Stimulated activated CD8-positive, alpha-beta memory T cell treated with anti-CD3 and anti-CD28 coated beads, Interleukin-12 subunit alpha, Interleukin-12 subunit beta, amount 100 ng/mL, for 4 hours (primary cell): ENCODE results near the gene SLC25A47.
"Not testable (repeated sequence)": the region's sequence is repeated elsewhere in the genome, so short reads cannot be mapped to it uniquely, and the experiment has no call there.

ENCODE experiments used
- DNase-seq: peaks from one replicate; pipeline ENCODE4 v3.0.0-alpha.2; 2020; ENCODE audit warnings: low read depth

The SLC25A47 gene

DNA sequence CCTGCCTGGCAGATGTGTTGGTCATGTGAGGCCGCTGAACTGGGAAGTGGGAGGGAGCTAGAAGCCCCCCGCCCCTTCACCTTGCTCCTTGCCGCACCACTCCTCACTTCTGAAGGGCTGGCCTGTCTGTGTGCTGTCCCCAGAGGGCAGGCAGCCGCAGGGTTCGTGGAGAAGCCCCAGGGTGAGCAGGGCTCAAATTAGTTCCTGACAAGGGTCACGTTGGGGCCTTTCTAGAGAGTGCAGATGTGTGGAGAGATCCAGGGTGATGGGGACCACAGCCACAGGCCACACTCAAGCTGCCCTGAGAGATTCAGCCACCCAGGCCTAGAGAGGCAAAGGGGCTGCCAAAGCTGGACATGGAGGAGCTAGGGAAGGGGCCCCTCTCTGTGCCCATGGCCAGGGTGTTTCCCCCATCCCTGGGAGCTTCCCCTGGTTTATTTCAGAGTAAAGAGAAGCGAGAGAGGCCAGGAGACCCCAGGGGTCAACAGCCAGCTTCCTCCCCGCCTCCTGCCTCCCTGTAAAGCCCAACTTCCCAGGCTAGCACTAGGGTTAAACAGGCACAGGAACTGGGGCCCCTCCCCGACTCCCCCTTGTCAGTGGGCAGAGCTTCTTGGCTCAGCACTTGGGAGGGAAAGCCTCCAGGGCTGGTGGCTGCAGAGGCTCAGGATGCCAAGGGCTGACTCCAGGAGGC is 33.1 kb upstream of the SLC25A47 start:
- no peak for DNase-seq

DNA sequence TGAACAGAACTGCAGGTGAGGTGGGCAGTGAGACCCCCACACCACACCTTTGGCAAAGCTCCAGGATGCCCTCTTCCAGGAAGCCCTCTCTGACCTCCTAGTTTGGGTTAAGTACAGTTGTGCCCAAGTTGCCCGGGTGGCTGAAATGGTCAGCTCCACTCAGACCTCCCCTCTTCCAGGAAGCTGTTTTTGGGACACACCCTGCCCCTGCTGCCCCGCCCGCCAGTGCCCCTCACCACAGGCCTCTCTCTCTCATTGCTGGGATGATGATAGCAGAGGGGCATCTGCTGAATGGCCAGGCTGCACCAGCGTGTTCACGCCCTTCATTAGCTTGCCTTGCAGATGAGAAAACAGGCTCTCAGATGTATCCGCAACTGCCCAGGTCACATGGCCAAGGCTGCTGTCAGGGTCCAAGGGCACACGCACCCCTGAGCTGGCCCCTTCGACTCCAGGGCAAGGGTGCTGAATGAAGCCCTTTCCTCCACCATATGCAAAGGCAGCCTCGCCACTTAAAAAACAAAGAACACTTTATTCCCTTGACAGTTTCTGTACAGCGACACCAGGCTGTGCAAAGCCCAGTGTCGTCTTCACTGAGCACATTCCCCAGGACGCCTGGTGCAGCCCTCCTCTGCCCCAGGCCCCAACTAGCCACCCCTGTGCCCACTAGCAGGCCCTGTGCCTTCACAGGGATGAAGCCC is 32.4 kb upstream of the SLC25A47 start:
- DNase-seq: no peak

DNA sequence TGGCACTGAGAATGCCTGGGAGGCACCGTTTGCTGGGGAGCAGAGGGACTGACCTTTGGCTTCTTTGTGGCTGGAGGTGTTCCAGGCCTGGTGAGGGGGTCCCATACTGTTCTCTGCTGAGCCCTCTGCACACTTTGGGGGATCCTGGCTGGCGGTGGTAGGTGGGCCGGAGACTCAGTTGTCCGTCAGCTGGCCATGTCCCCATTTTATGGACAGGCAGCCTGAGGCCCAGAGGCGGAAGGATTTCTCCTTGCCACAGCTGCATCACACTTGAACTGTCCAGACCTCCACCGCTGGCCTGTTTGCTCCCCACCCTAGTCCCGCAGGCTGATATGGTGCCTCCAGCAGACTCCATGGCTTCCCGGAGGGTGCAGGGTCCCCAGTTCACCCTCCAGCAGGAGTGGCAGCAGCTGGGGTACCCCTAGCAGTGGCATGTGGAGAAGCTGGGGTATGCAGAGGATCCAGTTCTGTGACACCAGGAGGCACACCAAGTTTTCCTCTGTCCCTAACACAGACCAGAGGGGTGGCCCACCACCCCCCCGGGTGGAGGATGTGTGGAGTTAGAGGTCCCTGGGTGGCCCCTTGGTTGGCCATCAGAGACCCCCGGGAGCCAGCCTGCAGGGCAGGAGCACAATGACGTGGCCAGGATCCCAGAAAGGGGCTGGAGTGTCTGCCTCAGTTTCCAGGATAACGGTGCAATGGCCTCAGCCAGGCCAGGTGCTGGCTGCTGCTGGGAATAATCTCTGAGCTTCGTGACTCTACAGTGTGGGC is 31.6 kb upstream of the SLC25A47 start:
- no peak for DNase-seq

DNA sequence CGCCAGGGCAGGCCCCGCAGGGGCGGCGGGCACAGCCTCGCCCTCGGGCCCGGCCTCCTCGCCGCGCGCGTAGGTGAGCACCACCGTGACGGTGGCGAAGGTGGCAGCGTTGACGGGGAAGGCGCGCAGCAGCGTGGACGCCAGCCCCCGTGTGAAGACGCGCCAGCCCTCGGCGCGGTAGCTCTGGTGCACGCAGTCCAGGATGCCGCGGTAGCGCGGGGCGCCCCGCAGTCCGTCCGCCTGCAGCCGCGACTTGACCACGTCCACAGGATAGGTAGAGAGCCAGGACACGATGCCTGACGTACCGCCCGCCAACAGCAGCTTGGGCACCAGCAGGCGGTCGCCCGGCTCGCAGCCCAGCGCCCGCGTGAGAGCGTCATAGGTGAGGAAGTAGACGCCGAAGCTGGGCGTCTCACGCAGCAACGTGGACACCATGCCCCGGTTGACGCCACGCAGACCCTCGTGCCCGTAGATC is 30.8 kb upstream of the SLC25A47 start:
- no peak for DNase-seq

DNA sequence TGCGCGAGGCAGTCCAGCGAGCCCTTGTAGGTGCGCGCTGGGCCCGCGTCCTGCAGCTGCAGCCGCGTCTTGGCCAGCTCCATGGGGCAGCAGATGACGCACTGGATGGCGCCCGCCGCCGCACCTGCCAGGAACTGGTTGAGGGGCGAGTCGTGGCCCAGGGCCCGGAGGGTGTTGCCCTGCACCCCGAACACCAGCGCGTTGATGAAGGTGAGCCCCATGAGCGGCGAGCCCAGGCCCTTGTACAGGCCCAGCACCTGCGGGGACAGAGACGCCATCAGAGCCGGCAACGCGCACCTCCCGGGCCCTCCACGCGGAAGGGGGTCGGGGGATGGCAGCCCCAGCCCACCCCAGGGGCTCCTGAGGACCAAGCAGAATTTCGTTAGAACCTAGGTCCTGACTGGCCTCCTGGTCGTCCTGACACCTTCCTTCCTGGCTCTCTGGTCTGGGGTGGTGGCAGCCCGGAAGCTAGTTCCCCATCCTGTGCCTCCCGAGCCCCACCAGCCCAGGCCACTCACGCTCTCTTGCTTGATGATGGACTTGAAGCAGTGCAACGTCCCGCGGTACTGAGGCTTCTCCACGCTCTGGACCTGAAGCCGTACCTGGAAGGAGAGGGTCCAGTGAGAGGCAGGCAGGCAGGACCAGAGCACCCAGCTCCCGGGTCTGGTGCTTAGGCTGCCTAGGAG is 30.2 kb upstream of the SLC25A47 start:
- DNase-seq: no peak

DNA sequence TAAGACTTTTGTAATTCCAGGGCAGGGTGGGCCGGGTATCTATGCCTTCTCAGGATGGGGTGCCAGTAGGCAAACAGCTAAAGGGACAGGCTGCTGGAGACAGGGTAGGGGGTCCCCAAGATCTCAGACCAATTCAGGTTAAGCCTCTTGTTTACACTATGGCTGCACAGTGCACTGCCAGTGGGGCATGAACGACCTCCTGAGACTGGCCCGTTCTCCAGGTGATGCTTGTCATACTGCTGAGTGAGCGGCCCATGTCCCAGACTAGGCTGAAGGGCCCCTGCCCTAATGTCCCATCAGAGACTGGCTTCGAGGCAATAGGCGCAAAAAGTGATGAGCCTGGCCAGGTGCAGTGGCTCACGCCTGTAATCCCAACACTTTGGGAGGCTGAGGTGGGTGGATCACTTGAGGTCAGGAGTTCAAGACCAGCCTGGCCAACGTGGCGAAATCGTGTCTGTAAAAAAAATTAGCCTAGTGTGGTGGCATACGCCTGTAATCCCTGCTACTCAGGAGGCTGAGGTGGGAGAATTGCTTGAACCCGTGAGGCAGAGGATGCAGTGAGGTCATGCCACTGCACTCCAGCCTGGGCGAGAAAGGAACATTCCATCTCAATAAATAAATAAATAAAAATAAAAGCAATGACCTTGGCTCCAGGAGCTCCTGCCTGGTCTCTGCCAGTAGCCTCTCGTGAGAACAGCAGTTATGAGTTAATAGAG is 29.5 kb upstream of the SLC25A47 start:
- no peak for DNase-seq

DNA sequence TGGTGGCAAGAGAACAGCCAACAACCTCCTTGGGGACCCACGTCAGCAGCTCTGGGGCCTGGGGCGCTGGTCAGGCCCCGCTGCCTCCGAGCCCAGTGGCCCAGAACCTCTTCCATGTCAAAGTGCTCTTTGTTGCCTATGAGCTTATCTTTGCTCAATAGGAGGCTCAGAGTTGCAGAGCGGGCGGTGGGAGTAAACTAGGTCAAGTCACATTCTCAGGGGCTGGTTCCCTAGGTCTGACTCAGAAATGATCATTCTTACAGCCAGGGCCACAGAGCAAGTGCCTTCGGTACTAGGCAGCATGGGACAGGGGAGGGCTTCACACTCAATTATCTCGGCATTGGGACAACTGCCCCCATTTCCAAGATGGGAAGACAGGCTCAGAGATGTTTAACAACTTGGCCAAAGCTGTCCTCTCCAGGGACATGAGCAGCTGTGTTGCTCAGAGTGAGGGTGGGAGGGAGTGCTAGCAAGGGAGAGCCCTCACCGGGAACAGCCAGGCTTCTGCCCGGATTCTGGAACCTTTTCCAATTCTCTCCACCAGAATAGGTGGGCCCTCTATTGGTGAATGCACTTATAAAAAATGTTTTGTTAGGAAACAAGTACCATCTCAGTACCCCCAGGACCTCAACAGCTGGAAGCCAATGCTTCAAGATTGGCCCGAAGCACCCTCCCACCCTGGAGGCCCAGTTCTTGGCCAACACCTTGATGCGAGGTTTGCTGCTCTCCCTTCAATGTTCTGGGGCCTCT is 28.8 kb upstream of the SLC25A47 start:
- DNase-seq: no peak

DNA sequence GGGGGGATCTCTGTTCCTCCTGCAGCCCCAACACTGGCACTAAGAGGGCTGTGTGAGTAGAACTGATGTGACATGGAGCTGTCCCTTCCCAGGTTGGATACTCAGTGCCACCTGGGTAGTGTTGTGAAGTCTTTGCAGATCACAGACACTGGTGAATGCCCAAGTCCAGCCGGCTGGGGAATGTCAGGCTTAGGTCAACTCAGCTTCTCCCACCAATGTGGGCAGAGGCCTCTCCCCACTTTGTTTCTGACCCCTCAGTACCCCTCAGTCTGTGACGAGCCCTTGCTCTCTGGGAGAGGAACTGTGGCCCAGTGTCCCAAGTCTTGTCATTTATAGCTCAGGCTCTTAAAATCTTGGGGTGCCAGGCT is 28.2 kb upstream of the SLC25A47 start:
- DNase-seq: no peak

DNA sequence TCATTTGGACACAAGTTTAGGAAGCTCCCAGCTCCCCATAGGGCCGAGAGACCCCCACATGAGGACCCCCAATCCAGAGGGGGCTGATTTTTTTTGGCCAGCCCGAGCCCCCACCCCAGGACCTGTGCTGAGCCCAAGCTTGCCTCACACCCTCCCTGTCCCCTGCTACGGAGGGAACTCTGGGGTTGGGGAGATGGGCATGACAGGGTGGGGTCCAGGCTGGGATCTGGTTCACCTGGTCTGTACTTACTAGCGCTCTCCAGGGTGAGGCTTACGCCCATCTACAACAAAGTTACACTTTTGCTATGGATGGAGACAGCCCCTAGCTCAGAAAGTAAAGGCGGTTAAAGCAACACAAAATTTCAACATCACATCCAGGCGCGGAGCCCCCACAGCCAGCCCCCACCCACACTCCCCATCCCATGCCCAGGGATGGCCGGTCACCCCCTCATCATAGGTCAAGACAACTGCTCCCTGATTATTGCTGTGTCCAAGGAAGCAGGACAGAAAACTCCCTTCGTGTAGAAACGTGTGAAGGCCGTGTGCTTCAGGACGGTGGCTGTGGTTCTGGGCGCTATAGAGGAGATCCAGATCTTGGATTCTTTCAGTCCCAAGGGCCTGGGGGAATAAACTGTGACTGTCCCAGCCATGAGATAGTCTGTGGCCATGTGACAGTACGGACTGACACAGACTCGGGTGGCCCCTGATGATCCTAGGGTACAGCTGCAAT is 27.6 kb upstream of the SLC25A47 start:
- no peak for DNase-seq

DNA sequence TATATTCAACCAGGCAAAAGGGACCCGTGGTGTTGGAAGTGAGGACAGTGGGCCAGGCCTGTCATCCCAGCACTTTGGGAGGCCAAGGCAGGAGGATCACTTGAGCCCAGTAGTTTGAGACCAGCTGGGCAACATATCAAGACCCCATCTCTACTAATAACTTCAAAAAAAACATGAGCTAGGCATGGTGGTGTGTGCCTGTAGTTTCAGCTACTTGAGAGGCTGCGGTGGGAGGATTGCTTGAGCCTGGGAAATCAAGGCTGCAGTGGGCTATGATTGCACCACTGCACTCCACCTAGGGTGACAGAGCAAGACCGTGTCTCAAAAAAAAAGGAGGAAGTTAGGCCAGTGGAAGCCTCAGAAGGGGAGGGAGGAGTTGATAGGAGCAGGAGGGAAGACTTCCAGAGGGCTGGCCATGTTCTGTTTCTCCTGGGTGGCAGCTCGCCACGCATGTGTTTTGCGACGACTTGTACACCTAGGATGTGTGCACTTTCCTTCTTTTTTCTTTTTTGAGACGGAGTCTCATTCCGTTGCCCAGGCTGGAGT is 27.0 kb upstream of the SLC25A47 start:
- DNase-seq: no peak

DNA sequence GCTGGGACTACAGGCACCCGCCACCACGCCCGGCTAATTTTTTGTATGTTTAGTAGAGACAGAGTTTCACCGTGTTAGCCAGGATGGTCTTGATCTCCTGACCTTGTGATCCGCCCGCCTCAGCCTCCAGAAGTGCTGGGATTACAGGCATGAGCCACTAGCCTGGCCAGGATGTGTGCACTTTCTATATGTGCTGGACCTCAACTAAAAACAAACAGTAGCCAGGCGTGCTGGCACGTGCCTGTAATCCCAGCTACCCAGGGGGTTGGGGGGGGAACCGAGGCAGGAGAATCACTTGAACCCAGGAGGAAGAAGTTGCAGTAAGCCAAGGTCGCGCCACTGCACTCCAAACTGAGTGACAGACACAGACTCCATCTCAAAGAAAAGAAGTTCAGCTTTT is 26.4 kb upstream of the SLC25A47 start:
- DNase-seq: not testable (repeated sequence)

DNA sequence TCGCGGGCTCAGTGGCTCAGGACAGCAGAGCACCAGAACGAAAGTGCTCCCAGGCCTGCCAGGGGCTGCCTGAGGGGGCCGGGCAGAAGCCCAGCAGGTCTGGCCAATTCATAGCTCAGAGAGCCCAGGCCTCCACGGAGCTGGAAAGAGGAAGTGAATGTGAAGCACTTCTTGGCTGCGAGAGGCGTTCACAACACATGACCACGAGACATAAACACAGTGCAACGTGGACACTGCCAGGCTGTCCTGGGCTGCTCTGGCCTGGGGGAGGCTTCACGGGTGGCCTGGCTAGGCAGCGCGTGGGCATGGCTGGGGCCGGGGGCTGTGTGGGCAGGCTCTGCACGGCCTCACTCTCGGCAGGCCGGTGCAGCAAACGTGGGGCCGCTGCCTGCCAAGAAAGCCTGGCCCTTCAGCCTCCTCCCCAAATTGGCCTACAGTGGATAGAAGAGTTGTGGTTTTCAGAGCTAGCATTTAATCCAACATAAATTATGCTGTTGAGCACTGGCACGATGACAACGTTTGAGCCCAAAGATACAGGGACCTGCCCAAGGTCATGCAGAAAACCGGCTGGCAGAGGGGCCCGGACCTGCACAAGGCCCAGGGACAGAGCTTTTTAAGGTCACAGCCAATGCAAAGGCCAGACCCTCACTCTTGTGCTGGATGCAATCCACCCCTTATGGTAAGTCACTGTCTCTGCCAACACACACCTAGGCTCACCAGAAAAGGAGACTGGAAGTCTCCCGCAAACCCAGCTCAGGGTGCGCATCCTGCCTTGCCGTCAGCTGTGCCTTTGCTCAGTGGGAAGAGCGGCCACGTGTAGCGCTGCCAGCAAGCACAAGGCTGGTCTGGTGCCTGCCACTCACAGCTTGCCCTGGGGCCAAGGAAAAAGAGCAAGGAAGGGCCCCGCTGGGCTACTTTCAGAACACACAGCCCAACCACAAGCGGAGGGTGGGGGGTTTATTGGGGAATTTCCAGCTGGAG is 25.5 kb upstream of the SLC25A47 start:
- no peak for DNase-seq

DNA sequence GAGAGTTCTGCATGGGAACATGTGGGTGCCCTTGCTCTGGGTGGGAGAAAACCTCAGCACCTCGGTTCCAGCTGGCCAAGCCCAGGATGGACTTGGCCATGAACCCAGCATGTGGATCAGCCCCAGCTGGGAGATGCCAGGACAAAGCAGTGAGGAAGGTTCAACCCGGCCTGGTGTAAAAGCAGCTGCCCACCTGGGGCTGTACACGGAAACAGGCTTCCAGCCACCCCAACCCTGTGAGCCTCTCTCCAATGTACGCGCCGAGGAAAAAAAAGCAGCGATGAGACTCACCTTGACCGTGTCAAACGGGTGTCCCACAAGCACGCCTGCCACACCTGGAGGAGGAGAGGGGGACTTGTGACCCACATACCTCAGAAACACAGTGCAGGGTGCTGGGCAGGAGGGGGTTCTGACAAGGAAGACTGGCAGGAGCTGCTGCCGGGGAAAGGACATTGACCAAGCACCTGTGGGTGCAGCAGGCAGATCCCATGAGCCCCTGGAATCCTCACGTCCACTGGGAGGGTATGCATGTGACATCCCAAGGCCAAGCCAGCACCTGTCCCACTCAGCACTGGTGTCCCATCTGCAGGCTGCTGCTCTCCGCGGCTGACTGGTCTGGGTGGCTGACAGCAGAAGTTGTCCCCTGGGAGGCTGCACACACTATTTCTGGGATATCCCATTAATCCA is 24.4 kb upstream of the SLC25A47 start:
- DNase-seq: no peak

DNA sequence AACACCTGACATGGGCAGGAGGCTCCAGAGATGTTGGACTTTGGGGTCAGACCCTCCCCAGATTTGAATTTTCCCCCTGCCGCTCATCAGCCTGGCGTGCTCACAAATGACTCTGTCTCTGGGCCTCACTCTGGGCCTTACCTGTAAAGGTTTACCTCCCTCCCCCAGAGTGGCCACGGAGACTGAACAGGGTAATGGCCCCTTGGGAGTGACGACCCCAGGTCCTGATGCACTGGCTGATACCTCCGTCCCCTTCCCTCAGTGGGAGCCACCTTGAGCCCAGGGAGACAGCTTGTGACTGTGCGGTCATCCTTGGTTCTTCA is 23.9 kb upstream of the SLC25A47 start:
- no peak for DNase-seq

DNA sequence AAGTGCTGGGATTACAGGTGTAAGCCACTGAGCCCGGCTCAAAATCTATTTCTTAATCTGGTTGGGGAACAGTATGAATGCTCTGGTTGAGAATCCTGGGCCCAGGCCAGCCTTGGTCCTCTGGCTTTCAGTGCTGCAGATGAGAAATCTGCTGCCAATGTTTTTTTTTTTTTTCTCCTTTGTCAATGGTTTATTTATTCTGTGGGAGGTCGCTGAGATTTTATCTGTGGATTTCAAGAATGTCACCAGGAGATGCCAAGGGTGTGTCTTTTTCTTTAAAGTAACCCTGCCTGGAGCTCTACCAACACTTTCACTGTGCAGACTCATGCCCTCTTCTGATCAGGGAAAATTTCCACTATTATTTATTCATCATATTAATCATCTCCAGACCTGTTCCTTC is 20.5 kb upstream of the SLC25A47 start:
- no peak for DNase-seq

DNA sequence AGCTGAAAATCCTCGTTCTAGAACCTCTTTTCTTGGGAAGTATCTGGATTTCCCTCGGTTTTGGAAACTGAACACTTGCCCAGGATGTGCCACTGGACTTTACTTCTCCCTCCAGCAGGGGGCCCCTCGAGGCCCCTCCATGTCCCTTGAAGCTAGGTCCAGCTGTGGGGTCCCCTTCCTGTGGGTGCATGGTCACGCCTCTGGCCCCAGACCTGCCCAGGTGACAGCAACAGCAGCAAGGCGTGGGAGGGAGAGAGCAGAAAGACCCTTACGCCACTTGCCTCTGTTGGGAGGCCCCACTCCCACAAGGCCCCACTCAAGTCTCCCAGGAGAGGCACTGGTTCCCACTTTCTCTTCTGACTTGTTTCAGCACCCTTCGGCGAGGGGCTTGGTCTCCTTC is 20.0 kb upstream of the SLC25A47 start:
- DNase-seq: no peak

DNA sequence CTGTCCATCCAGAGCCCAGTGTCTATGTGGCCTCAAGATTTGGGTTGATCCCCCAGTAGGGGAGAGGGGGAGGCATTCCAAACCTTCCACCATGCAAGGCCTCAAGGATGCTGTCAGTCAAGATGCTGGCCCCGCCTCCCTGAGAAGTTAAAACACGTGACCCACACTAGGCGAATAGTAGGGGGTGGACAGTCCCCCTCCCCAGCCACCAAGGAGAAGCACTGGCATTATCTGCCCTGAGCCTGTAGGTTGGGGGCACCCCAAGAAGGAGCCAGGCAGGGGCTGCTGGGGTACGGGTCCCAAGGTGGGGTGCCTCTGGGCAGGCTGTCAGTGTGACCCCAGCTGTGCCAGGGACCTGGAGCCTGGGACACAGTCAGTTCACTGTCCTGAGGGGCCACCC is 19.2 kb upstream of the SLC25A47 start:
- DNase-seq: no peak

DNA sequence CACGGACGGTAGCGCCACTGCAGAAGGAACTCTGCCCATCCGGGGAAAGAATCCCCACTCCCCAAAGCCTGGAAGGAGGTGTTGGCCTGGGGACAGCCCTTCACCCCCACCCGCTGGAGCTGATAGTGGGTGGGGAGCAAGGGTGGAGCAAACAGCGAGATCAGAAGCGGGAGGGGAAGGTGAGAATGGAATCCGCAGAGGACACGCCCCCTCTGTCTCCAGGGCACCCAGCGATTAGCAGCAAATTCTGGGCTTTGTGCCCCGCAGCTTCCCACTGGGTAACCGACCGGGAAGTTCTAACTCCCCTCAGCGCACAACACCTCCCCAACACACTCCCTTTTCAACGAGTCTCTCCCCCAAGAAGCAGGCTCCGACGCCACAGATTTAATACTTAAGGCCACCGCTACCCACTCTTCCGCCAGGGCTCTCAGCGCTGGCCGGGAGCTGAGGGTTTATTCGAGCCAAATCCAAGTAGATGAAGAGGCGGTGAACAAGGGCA is 18.3 kb upstream of the SLC25A47 start:
- no peak for DNase-seq
